Fibroblast of skin of back (primary cell): ENCODE measurements around the gene SKIC2. TPM values are rescaled to one million over a fixed set of nuclear protein-coding genes. Genes with fewer than 3 reads are reported as not detected.
"Not testable (repeated sequence)": the region's sequence is repeated elsewhere in the genome, so short reads cannot be mapped to it uniquely, and the experiment has no call there.

Experiments used
- DNase-seq: peaks from one replicate; pipeline ENCODE4 v3.0.0-alpha.2; 2013
- polyA plus RNA-seq, 2 experiments: library from polyadenylated mRNA; unstranded; fragments of 120-200 nt; gene quantifications; one replicate each; pipeline ENCODE4 v1.2.1, GENCODE V29; 2013; ENCODE audit not compliant: insufficient read length in 2 of 2

Gene SKIC2
- 39.4 TPM for polyA plus RNA-seq (2013, experiment 1 of 2; ENCODE audit: insufficient read length)
- polyA plus RNA-seq (2013, experiment 2 of 2; ENCODE audit: insufficient read length): 45.1 TPM

- DNase-seq: peak; percentile 98
These were observed at the start of gene SKIC2, which contains the start of gene NELFE for GRCh38 chr6:31958741-31959739. Gene SKIC2 (plus strand): TSS chr6:31959175. CDS start chr6:31959193, 18 bp downstream. Gene NELFE (minus strand): TSS chr6:31958971. CDS start chr6:31958446, 525 bp downstream.

GRCh38 chr6:31909298-31909697, 49.7 kb upstream of the SKIC2 start:
- not testable (repeated sequence) for DNase-seq

- no peak for DNase-seq
These were observed 47.0 kb upstream of the SKIC2 start for GRCh38 chr6:31911826-31912585.

GRCh38 chr6:31915351-31915750, 43.6 kb upstream of the SKIC2 start:
- DNase-seq: no peak

- DNase-seq: no peak
These were observed 43.2 kb upstream of the SKIC2 start for GRCh38 chr6:31915756-31916155.

GRCh38 chr6:31918069-31918720, 40.8 kb upstream of the SKIC2 start:
- DNase-seq: no peak

- DNase-seq: no peak
These were observed 39.2 kb upstream of the SKIC2 start for GRCh38 chr6:31919624-31920303.

GRCh38 chr6:31920811-31921210, 38.2 kb upstream of the SKIC2 start:
- no peak for DNase-seq

GRCh38 chr6:31922942-31923341, 36.0 kb upstream of the SKIC2 start:
- DNase-seq: no peak

- DNase-seq: no peak
These were observed 31.6 kb upstream of the SKIC2 start, which contains the start of gene C2 for GRCh38 chr6:31927242-31927862. Gene C2 (plus strand): TSS chr6:31927717. CDS start chr6:31927753, 36 bp downstream.

GRCh38 chr6:31927863-31928671, 30.9 kb upstream of the SKIC2 start:
- no peak for DNase-seq

GRCh38 chr6:31928672-31928939, 30.4 kb upstream of the SKIC2 start:
- DNase-seq: no peak

- DNase-seq: no peak
These were observed 28.0 kb upstream of the SKIC2 start for GRCh38 chr6:31930962-31931361.

GRCh38 chr6:31932137-31932536, 26.8 kb upstream of the SKIC2 start:
- DNase-seq: not testable (repeated sequence)

GRCh38 chr6:31933537-31933936, 25.4 kb upstream of the SKIC2 start:
- DNase-seq: no peak

GRCh38 chr6:31935021-31935420, 24.0 kb upstream of the SKIC2 start:
- no peak for DNase-seq

GRCh38 chr6:31935823-31936222, 23.2 kb upstream of the SKIC2 start:
- DNase-seq: no peak

GRCh38 chr6:31940256-31940664, 18.7 kb upstream of the SKIC2 start:
- DNase-seq: peak; percentile 62

GRCh38 chr6:31943742-31944141, 15.2 kb upstream of the SKIC2 start:
- no peak for DNase-seq

- no peak for DNase-seq
These were observed 13.8 kb upstream of the SKIC2 start for GRCh38 chr6:31945154-31945506.
